ENCODE results near the gene RBP2.
A peak's percentile ranks its signal among the peaks of the same experiment; 100 is the strongest.

Gene RBP2

DNA sequence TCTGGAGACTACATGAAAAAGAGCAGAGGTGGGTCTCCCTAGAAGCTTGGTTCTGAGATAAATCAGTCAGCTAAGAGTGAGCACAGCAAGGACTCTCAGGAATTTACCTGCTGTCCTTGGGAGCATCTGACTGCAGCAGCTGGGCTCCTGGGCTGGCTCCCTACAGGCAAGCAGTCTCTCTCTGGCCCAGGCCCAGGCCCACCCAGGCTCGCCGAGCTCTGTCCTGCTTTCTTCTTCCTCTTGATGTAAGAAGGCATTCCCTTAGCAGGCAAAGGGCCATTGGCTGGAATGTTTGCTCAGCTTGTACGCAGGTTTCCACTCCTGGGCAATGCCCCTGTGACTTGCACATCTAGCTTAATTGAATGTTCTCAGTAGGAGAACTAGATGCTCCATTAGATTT lies 4.3 kb upstream of the RBP2 start:
- DNase-seq, result no peak

DNA sequence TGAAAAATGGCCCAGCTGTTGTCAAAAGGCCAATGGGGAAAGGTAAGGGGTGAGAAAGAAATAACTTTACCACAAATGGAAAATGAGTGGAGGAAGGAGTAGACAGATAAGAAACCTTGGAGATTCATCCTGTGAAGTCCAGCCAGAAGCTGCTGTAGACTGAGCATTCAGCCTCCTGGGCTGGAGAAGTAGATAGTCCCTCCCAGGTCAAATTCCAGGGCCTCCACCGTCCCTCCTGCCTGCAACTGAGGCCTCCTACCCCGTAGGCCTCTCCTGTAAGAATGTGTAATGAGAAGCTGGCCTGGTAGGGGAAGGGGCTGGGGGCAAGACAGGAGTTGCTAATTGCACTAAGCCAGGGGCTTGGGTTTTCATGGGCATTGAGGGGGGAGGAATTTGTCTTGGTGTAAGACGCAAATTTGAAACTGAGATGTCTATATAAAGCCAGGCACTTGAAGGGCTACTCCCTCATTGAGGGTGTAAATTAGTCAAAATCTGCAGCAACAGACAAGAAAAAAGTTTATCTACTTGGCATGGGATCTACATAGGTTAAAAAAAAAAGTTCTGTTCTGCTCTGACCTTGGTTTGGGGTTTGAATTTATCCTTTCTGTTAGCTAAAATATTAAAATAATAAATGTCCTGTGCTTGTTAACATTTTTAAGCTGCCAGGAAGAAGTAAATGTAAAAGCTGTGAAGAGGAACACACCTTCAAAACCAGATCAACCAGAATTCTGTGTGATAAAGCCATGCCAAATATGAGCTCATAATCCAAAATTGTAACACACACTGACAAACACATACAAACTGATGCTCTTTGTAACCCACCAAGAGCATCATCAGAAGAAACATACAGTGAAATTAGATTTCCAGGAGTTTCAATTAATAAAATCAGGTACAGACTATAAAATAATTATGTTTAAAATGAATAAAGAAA lies 1.7 kb upstream of the RBP2 start:
- no peak for DNase-seq

DNA sequence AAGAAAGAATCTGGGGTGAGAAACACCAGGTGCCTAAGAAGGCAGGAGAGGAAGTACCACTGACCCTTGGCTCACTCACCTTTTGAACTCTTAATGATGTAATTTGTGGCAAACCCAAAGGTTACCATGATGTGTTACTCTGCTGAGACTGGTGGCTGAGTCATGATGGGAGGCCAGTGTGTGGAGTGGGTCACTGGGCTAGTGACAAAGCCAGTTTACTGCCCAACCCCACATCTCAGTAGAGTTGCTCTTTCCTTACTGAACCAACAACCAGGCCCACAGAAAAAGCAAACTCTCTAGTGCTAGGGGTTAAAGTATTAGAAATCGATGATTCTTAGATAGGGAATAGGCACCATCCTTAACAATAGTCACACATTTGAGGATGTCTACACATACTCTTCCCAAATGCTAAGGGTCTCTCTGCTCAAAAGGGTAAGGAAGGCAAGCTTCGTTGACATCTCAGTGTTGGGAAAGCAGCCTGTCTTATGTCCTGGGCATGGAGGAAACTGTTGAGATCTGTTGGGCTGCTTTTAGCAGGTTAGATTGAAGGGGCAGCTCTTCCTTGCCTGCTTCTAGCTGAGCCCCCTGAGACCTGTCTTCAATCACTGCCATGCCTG lies 3.1 kb downstream of the RBP2 start:
- no peak for DNase-seq

DNA sequence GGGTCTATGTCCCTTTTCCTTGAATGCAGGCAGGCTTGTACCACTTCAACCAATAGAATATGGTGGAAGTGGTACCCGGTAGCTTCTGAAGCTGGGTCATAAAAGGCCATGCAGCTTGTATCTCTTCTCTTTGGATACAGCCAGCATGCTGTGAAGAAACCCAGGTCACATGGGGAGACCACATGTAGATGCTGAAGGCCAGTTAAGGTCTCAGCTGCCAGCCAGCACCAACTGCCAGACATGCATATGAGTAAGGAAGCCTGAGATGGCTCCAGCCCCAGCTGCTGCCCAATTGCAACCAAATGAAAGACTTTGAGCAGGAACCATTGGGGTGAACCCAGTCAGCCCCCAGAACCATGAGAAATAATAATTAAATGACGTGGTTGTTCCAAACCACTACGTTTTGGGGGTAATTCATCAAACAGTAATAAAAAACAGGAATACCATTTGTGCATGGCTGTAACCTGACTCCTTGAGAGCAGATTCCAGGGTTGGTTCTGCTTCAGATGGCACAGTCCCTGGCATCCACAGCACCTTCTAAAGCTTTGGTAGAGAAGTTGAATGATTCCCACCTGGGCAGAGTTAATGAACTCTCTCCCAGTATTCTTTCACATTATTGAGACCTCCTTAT lies 3.8 kb downstream of the RBP2 start:
- peak; percentile 32 for DNase-seq

DNA sequence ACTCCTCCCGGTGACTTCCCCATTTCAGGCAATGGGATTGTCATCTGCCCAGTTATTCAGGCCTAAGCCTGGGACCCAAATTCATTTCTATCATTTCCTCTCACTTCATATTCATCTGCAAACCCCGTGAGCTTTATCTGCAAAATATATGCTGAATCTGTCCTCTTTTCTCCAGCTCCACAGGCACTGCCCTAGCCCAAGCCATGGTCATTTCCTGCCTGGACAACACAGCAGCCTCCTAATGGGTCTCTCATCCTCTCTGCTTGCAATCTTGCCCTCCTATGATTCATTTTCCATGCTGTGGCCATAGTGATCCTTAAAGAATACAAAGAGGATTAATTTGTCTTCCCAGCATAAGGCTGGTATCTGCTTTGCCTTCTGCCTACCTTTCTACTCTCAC lies 6.1 kb downstream of the RBP2 start:
- no peak for DNase-seq

DNA sequence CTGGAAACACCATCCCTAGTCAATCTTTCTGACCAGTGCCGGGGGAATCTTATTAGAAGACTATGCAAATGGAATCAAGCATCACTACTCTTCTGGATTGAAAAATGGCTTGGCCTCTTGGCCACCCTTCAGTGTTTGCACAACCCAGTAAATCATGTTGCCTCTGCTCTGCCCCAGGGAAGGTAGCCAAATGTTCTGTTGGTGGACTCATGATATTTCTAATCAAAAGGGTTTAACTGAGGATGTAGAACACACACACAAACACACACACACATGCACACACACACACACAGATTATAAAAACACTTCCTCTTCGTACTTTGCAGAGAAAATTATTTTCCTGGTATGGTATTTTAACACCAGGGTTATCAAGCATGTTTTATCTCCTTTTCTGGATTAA lies 7.9 kb downstream of the RBP2 start:
- DNase-seq, result peak; percentile 58

DNA sequence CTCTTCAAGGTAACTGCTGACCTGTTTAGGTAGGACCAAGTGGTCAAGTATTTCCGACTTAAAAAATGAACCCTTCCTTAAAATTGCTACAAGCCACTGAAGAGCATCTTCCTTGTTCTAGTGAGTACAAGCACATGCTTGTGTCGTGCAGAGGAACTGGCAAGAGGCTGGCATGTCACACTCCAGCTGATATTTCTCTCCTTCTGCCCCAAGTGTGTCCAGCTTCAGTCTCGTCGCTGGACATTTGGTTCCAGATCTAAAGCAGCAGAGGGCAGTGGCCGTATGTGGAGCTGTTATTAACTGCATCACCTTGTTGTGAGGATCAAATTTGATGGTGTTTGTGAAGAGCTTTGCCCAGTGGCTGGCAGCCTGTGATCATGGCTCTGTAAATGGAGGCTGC lies 10.0 kb downstream of the RBP2 start:
- DNase-seq, result no peak

DNA sequence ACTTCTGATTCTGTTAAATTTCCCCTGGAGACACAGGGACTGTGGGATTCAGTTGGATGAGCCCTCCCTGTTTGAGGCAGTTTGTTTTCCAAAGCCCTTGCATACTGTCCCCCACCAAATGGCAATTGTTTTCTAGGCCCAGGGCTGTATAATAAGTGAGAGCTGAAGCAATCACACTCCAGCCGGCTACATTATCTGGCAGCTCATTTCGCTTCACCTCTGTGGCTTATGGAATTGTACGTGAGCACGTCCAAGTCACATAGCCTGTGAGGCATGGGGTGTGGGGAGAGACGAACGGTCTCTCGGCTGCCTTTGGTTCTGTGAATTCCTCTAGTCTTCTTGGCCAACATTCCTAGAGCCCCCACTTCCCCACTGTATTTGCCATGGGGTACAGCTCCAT lies 10.7 kb downstream of the RBP2 start:
- DNase-seq, result no peak

DNA sequence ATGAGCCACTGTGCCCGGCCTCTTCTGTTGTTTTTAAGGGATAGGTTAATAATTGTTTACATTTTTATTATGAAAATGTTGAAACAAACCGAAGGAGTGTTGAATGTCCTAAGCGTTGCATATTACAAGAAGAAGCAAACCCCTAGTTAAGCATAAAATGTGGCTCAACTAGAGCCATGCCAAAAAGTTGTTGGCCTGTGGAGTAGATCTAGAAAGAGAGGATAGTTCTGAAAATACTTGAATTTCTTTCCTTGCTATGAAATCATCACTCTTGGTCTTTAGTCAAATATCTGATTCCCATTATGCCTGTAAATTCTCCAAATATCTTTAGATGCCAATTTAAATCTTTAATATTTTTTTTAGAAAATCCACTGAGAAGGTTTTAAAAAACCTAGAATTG lies 12.8 kb downstream of the RBP2 start:
- no peak for DNase-seq

DNA sequence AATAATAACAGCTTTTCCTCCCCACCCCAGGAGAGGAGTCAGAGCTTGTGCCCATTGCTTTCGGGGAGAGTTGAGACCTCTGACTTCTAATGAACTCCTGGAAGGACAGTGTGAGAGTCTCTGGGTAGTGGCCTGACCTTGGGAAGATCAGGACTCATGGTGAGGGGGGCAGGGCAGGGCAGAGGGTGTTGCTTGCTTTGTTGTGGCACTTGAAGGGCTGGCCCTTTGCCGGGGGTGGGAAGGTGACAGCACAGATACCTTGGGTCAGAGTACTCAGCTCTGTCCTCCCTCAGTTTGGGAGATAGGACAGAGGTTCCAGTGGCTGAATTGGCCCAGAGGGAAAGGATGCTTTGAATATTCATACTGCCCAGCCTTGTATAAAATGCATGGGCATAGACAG lies 15.8 kb downstream of the RBP2 start:
- DNase-seq, result no peak

DNA sequence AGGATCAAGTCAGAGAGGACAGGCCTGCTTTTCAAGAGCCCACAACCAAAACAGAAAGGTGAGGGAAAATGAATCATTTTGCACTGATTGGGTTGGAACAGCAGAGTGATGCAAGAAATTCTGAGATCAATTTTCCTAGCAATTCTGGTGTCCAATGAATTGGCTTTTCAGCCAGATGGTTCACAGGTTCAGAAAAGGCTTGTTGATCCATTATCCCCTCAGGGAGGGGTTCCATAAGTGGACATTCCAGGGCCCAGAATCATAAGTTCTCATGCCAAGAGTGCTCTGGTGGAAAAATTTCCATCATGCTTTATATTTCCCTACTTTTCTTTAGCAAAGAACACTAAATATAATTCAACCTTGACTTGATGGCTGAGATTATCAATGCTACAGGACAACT lies 16.2 kb downstream of the RBP2 start:
- DNase-seq, result no peak

DNA sequence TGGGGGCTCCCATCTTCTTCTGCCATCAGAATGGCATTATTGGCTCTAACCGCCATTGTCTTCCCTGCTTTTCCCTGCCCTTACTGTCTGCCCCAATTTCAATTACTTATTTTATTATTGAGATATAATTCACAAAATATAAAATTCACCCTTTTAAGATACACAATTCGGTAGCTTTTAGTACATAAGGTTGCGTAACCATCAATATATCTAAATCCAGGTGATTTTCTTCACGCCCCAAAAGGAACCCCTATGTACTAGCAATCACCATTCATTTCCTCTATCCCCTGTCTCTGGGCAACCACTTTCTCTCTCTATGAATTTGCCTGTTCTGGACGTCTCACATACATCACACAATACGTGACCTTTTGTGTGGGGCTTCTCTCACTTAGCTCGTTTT lies 18.0 kb downstream of the RBP2 start:
- DNase-seq, result no peak

DNA sequence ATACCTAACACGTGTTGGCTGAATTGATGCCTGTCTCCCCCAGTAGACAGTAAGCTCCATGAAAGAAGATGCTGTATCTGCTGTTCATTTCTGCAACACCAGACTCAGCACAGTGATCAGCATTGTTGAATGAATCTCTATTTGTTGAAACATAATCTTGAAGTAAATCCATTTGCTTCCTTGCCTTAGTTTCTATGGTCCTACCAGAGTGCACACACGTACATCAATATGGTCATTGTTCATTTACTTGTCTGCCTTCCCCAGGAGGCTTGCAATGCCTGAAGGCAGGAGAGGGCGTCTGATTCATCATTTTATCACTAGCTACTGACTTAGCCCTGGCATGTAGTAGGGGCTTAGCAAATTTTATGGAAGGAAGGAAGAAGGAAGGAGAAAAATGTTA lies 19.2 kb downstream of the RBP2 start:
- no peak for DNase-seq

DNA sequence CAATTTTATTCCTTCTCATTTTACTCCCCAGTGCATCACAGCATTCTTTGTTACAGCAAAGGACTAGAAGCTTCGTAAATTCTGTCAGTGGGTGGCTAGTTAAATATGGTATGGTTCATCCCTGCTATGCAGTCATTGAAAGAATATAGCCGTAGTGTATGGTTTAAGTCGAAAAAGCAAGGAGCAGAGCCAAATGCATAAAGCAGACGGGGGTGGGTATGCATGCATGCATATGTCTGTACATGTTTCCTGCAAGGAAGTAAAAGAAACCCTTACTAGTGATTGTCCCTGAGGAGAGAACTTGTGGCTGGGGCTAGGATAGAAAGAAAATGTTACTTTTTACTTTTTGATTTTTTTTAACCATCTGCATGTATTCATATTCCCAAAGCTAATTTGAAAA lies 19.9 kb downstream of the RBP2 start:
- no peak for DNase-seq

DNA sequence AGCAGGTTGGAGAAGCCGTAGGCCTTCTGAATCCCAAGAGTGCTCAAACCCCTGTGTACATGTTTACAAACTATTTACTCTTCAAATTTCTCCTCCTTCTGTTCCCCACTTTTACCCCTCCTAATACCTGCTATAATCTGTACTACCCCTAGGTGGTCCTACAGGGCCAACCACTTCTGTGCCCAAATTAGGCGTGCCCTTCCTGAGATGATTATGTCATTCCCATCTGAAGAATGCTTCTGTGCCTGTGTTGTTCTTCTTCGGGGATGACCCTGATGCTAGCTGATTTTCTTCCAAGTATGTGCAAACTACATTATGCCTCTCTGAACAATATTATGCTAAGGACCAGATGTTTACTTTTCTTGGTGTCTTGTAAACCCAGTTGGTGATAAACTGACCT lies 20.5 kb downstream of the RBP2 start:
- peak; percentile 21 for DNase-seq

DNA sequence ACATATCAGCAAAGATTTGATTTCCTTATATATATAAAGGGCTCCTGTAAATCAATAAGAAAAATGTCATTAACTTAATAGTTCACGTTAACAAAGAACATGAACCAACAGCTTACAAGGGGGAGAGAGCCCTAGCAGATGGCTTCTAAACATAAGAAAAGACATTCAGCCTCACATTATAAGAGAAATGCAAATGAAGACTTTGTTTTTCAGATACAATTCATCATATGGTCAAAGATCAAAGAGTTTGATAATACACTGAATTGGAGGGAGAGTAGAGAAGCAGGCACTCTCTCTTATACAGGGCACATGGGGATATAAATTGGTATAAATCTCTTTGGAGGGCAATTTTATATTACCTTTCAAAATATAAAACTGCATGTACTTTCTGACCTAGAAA lies 21.1 kb downstream of the RBP2 start:
- no peak for DNase-seq

DNA sequence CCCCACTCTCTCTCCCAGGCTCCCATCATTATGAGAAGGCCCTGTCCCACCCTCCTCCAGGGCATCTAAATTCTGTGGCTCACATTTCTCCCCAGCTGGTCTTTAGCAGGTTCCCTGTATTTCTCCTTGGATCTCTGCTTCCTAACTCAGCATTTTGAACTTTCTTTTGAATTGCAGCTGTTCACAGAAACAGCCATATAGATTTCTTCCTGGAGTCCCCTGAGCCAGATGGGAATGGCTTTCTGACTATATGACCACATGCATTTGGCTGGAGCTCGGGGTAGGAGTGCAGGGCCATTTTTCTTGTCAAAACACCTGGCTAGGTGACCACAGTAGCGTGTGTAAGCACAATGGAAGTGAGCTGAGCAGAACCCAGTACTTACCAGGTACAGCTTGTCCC lies 22.0 kb downstream of the RBP2 start:
- no peak for DNase-seq

DNA sequence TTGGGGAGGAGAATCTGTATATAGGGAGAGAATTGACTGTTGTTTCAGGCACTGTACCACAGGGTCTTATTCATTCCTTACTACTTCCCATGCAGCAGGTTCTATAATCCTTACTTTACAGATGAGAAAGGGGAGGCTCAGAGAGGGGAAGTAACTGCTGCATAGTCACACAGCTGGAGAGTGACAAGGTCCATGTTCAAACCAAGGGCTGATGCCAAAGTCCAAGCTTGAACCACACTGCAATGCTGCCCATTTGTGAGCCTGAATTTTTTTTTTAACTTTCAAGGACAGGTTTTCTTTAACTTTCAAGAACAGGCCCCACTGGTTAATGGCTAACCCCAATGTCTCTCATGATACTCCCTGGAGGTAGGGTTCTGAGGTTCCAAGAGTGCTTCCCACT lies 26.2 kb downstream of the RBP2 start:
- DNase-seq, result no peak

DNA sequence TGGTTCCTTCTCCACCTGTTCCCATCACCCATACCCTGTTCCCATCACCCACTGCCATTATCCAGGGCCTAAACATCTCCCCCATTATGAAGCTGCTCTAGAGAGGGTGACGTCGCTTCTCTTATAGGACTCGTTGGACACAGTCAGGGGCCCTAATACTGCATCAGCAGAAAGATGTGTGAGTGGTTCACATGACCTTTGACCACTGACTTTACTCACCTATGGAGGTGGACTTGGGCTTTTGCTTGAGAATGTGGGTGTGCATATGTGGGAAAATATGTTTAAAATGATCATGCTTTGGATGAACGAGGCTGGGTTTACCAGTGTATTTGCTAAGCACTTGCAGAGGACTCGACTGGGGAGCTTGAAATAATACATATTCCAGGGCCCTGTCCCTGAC lies 26.8 kb downstream of the RBP2 start:
- no peak for DNase-seq

DNA sequence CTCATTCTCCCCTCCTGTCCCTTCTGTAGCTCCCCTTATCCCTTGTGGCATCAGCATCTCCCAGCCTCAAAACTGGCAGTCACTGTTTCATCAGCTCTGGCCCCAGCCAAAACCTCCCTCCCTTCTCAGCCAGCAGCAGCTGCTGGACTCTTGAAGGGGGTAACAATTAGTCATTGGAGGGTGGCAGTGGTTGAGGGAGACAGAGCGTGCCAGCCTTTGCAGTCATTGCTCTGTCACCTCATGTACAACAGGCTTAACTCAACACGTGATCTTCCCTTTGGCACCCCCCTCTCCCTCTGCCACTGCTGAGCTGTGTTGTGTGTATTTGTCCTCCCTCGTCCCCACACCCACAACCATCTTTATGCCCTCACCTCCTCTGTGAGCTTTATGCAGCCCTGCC lies 28.2 kb downstream of the RBP2 start:
- DNase-seq, result peak; percentile 84

DNA sequence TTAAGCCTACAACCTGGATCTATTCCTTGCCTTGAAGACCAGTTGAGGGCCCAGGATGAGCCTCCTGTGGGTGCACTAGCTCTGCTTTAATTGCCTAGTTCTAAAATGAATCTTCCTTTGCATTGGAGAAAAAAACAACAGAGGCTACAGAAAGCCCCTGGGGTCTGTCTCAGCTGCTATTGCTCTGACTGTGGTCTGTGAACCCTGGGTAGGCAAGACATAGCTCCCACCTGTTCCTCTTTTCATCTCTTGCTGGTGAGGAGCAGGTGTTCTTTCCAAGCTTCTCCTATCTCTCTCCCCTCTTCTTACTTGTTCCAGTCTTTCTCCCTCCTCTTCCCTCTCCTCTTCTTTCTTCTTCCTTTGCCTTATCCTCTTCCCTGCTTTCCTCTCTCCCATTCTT lies 28.8 kb downstream of the RBP2 start:
- no peak for DNase-seq

DNA sequence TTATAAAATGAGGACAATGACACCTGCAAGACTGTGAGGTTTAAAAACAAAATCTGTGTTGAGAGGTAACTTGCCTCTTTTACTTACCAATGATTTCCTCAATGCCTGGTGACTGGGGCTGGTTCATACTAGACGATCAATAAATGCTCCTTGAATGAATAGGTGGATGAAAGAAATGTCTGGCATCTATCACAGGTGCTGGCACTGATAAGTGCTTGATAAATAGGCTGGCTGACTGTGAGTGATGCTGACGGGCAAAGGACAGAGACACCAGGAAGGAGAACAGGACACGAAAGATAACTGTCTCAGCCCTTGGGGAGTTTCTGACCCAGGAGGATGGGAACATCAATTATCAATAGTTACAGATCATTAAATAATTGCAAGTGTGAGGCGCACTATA lies 31.9 kb downstream of the RBP2 start:
- no peak for DNase-seq

DNA sequence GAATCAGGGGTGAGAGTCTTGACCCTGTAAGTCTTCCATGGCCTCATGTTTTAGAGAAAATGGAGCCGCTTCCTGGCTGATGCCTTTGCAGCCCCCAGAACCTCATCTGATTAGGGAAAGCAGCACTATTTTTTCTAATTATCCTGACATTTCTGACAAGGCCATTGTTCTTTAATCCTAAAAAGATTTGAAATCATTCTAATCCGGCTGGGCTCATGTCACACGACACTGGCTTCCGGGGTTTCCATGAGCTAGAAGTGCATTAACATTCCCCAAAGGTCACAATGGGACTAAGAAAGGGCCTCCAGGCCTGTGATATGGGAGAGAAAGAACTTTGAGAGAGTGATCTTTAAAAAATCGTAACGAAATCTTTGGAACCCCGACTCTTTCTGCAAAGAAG lies 33.1 kb downstream of the RBP2 start:
- DNase-seq, result no peak

DNA sequence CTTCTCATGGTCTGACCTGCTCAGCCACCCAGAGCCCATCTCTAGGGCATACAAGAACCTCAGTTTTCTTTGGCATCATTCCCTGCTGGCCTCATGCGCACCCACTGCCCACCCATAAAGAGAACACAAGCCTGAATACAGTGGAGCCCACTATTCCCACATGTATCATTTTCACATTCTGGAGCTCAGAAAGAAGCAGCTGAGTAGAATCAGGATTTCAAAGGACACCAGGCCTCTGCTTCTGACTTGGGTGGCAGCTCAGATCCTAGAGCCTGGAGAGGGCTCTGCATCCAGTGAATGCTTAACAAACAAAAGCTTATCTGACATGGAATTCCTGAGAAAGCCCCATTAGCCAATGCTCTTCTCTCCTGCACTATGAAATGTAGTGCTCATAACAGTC lies 34.7 kb downstream of the RBP2 start:
- no peak for DNase-seq

Data from DMS79 (cell line).